HG02840 (cell line): ENCODE data around the gene SLC39A7.

Experiments used
- ATAC-seq: cut with Tn5 transposase; IDR thresholded peaks from one replicate; pipeline ENCODE4 v1.9.1; 2021; ENCODE audit warnings: mild to moderate bottlenecking, moderate library complexity, moderate number of reproducible peaks; ENCODE audit not compliant: unreplicated experiment, low FRiP score

The SLC39A7 gene, protein sequence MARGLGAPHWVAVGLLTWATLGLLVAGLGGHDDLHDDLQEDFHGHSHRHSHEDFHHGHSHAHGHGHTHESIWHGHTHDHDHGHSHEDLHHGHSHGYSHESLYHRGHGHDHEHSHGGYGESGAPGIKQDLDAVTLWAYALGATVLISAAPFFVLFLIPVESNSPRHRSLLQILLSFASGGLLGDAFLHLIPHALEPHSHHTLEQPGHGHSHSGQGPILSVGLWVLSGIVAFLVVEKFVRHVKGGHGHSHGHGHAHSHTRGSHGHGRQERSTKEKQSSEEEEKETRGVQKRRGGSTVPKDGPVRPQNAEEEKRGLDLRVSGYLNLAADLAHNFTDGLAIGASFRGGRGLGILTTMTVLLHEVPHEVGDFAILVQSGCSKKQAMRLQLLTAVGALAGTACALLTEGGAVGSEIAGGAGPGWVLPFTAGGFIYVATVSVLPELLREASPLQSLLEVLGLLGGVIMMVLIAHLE

DNA sequence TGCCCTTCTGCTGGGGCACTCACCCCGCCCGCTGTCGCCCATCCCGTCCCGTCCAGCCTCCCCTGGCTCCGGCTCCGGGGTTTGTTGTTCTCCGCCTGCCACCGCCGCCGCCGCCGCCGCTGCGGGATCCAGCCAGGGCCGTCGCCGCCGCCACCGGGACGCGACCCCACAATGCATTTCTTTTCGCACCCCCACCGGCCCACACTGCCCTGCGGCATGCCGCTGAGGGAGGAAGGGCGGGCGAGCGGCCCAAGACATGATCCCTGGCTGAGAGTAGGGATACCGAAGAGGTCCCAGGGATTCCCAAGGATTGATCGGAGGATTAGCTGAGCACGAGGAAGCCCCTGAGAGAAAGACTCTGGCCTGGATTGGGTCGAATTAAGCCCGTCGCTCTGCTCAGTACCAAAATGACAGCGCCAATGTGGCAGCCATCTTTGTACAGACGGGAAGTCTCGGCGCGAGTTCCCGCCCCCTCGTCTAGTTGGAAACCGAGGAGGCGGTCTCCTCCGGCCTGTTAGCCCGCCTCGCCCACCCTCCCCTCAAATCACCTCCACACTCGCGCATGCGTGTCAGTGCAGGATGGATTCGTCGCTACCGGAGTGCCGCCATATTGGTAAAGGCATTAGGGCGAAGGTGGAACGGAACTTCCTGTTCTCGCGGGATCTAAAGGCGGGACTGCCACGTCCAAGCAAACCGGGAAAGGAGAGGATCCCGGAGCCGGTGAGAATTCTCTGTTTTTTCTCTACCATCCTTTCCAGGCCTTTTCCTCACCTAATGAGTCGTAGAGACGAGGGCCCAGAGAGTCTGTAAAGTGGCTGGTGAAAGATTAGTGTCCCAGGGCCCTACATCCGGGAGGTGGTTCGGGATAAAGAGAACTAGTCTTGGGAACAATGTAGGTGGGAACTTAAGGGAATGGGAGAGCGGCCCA, at the start of gene SLC39A7, which contains the start of gene RXRB:
Gene SLC39A7, plus strand, starts transcription at position 649 of the 928 bp plus-strand sequence. CDS start 379 bp downstream, outside the sequence.
Gene RXRB, minus strand, starts transcription at position 447 of the 928 bp plus-strand sequence. Its CDS starts 189 bp downstream, at position 258.
- peak; percentile 49 for ATAC-seq

DNA sequence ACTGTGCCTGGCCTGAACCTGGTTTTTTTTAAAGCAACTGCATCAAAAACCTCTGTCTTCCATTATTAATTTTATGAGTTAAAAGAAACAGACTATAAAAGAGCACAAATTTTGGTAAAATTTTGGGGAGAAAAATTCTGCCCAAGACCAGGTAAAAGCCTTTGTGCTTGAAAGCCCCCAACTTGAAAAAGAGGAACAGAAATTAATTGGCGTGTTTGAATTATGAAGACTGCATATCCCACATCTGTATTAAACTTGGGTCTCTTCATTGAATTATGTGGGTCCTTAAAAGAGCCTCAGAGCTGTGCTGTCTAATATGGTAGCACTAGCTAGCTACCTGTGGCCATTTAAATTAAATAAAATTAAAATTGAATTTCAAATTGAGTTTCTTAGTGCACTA, 49.6 kb upstream of the SLC39A7 start:
- ATAC-seq = no peak

DNA sequence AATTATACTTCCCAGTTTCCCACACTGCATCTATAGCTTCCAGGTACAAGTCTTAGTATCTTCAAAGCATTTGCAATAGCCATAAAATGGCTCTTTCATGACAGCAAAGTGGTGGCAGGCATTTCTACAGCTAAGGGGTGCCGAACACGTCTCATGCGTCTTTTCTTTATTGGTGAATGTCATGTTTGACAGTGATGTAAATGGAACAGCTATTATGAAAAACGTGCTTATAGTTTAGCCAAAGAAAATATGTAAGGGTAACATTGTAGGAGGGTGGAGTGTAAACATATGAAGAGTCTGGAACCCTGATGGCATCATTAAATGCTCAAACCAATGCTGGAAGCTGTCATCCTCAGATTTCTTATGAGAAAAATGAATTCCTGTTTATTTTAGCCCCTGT, 46.3 kb upstream of the SLC39A7 start:
- no peak for ATAC-seq

DNA sequence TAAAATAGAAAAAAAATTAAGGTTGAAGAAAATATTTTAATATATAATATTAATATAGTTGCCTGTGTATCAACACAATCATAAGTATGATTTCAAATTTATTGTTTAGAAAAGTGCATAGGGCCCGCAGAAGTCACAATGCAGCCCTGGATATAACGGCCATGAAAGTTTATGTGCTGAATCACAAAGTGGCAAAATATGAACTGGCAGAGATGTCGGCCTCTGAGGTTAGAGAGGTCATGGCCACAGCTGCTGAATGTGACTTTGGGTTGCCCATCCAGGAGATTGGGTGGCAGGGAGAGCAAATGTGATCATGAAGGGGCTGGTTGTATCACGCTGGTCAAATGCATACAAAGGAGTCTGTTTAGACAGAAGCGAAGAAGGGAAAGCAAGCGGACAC, 44.1 kb upstream of the SLC39A7 start:
- no peak for ATAC-seq

DNA sequence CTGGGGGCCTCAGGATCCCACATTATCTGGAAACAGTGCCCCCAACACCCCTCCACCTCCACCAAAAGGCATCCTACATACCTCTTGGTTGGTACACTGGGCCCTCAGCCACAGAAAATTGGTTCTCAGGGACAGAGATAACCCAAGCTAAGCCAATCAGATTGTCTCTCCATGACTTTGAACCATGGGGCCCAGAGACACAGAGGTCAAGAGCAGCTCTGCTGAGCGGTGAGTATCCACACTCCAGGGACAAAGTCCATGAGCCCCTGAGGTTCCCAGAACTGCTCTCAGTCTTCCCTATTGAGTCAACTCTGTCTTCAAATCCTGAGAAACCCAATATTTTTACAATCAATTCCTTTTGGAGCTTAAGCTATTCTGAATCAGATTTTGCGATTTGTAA, 43.7 kb upstream of the SLC39A7 start:
- no peak for ATAC-seq

DNA sequence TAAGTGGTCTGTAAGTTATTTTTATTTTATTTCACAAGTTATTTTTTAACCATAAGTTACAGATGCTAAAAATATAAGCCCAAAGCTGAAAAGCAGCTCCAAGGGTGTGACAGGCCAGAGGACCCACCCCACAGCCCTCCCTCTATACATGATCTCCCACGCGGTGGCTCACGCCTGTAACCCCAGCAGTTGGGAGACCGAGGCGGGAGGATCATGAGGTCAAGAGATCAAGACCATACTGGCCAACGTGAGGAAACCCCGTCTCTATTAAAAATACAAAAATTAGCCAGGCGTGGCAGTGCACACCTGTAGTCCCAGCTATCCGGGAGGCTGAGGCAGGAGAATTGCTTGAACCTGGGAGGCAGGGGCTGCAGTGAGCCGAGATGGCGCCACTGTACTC, 40.6 kb upstream of the SLC39A7 start:
- no peak for ATAC-seq

DNA sequence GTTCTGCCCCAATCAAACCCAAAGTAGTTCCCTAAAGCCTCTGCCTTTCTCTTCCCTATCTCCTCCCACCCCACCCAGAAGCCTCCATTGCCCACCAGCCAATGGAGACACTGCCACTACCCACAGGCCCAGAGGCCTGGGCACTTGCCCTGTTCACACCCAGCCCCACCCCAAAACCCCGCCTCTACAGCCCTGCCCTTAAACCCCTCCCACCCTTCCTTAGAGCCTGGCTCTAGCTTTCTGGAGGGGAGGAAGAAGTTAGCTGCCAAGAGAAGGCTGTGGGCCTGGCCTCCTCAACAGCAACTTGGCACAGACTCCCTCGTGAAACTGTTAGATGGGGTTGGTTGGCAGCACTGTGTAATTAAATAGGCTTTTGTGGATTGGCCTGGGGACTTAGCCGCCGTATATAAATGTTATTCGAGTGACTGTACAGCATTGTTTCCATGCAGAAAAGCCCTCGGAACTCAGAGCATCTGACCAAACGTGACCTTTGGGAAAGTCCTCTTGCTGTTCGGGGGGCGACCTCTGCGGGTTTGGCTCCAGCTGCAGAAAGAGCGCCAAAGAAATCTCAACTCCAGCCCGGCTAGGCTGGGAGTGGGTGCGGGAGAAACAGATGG, 39.8 kb upstream of the SLC39A7 start:
- ATAC-seq = no peak

DNA sequence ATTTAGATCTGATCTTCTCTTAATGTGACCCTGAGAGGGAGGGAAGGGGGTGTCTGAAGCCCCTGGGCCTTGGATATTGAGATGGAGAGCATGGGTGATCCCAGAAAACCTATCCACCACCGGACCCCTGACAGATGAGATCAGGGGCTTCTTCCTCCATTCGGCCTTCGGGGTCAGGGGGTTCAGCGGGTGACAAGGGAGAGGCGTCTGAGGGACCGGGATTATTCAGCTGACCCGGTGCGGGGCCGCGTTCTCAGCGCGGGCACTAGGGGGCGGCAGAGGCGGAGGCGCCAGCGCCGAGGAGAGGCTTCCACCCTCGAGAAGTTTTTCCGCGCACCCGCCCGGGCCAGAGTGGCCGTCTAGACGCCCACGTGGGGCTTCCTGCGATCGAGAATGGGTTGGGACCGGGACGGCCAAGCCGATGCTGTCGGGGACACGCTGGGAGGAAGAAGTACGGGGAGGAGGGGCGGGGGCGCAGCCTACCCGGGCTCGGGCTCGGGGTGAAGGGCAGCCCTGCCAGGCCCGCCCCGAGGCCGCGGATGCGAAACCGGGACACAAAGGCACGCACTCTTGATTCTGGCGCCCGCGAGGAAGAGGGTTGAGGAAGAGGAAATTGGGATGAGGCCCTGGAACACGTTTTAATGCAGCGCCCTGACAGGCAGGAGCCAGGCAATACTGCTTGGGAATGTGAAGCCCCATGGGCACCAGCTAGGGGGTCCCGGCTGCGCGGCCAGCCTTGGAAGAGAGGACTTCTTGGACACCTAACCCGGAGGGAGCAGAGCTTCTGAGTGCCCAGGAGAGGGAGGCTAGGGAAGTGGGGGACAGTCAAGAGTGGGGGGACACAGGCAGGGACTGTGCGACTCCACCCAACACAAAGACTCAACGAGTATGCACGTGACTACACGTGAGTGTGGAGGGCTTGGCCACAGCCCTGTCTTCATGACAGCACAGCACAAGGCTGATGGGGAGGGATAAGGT, 39.0 kb upstream of the SLC39A7 start:
- ATAC-seq = peak; percentile 81

DNA sequence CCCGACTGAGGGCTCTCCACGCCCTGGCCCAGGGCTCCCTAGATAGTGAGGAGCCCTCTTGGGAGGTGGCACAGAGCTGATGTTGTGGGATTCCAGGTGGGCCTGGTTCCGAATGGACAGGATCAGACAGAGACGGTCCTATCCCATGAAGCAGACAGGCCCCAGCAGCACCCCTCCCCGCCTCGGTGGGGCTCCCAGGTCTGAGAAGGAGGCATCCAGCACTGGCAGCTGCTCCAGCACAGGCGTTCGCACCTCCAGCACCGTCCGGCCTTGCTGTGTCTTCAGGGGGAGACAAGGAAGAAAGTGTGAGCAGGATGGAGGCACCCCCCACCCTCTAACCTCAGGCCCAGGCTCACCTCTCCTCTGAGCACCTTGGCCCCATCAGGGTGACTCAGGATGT, 37.1 kb upstream of the SLC39A7 start:
- ATAC-seq = no peak

DNA sequence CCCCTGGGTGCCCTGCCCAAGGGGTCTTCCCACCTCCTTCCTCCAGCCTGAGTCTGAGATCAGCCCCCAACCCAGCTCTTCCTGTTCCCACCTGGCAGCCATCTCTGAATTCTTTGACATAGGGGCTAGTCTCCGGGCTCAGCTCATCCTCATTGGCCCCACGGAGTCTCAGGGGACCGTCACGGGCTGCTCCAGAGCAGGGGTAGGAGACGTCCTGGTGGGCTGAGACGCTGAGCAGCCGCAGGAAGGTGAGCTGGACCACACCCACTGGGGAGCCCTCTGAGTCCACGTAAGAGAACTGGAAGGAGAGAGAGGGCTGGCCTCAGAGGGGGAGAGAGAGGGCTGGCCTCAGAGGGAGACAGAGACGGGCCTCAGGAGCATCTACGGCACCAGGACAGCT, 36.5 kb upstream of the SLC39A7 start:
- no peak for ATAC-seq

DNA sequence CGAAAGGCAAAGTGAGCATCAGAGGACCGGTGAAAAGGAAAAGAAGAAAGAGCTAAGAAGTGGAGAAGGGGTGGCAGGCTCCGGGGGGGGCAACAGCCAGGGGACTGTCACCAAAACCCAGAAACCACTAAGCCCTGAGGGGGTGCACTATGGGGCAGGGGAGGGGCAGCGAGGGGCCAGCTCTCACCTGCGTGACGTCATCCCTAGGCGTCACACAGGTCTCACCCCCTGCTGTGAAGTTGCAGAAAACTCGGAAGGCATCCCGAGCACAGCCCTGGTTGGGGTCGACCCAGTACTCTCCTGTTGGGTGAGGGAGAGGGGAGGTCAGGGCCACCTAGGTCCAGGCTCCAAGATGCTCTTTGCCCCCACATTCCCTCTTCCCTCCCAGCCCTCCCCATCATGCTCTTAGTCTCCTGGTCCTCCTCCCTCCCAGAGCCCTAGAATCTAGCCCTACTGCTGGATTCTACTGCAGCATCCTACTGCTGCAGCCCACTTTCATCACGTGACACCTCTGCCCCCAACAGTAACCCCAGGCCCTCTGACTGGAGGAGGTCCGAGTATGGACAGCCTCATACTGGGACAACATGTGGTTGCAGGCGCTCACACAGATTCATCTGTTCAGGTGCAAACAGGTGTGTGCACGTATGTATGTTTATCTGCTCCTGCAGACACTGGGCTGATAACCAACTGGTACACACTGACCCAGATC, 35.8 kb upstream of the SLC39A7 start:
- no peak for ATAC-seq

DNA sequence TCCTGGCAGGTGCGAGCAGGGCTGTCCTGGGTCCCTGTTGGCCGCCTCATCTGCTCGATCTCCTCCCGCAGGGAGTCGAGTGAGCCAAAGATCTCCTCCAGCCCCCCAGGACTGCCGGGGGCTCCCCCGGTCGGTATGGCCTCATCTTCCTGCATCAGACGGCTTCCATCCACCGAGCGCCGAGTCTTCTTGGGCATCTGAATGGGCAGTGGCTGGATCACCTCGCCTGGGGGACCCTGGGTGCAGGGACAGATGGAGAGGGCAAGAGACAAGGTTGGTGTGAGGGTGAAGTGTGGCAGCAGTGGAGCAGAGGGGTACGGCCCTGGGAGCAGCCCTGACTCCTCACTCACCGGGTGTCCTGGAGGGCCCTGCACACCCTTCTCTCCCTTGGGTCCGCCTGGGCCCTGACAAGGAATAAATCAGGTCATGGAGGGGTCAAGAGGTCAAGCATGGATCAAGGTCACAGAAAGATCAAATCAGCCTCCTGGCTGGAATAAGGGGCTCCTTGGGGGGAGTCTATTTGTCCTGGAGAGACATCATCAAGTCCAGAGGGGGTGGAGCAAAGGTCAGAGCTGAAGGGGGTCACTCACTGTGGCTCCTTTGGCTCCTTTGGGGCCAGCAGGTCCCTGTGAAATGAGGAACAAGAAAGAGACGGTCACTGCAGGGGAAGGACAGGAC, 34.9 kb upstream of the SLC39A7 start:
- ATAC-seq = no peak

DNA sequence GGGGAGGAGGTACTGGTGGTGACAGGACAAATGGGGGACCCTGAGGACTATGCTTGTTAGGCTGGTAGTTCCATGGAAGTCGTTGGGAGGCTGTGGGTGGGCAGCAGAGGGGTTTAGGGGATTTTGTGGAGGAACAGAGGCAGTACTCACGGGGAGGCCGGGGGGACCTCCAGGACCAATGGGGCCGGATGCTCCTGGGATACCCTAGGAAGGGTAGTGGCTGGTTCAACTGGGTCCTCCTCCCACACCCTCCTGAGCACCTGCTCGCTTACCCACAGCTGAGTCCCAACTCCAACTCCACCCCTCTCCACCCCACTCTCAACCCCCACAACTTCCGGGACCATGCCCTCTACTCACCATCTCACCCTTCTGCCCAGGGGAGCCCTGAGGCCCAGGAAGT, 34.3 kb upstream of the SLC39A7 start:
- ATAC-seq = no peak

DNA sequence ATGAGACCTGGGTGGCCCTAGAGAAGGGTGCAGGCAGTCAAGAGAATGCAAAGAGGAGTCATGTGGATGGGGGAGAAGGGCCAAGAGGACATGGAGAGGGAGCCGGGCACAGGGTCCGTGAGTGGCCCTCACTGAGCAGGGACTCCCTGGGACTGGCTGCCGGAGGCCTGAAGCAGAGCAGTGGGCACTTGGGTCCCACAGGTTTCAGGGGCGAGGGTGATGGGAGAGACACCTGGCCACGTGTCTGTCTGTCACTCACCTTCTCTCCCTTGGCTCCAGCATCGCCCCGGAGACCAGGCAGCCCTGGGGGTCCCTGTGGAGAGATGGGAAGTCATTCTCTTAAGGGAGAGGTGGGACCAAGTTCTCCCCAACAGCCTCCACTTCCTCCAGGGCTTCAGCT, 33.9 kb upstream of the SLC39A7 start:
- no peak for ATAC-seq

DNA sequence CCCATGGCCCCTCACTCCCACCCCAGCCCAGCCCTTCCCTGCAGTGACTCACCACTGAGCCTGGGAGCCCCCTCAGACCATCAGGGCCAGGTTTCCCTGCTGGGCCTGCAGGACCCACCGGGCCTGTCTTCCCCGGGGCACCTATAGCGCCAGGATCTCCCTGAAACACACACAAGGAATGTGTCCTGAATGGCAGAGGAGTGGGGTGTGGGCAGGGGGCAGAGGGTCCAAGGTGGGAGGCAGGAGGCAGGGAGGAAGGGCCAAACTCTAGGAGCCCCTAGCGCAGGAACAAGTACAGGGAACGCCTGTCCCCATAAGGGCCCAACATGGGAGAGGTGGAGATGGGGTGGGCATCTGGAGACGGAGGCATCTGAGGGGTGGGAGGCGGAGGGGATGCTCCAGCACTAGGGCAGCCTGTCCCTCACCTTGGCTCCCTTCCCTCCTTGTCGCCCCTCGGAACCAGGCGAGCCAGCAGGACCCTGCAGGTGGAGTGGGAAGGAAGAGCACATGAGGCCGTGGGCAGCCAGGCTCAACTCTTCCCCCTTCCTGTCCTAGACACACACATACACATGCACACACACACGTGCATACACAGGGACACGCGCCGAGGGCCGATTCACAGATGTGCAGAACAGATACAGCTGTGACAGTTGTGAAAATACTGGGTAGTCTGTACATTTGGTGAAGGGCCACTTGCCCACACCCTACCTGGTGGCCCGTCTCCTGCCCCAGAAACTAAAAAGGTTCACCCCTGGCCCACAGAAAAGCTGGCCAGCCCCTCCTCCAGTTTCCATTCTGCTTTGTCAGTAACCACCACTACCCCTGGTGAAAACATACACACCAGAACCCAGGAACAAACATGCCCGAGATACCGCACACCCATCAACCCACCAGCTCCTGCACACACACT, 33.0 kb upstream of the SLC39A7 start:
- no peak for ATAC-seq

DNA sequence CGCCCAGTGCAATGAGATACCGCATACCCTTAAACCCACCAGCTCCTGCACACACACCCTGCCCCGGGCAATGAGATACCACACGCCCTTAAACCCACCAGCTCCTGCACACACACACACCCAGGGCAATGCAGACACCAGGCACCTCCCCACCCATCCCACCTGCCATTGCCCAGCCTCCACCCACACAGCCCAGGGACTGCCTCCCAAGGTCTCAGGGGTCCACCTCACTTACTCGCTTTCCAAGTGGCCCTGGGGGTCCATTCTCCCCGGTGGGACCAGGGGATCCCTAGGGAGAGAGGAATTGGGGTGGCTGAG, 32.4 kb upstream of the SLC39A7 start:
- ATAC-seq = no peak

DNA sequence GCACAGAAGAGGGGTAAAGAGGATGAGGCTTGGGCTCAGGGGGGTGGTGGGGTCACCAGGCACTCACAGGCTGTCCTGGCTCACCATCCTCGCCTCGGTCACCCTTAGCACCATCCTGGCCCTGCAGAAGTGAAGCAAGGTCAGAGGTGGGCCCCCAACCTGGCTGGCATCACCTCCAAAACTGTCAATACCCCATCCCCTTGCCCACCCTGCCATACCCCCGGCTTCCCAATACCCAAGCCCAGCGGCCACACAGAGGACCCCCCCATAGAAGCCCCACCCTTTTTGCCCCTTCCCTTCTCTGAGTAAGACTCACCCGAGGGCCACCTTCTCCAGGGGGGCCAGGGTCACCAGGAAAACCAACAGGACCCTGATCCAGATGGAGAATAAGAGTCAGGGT, 32.0 kb upstream of the SLC39A7 start:
- ATAC-seq = no peak
